ENCODE data around the gene TNK2.

The TNK2 gene

DNA sequence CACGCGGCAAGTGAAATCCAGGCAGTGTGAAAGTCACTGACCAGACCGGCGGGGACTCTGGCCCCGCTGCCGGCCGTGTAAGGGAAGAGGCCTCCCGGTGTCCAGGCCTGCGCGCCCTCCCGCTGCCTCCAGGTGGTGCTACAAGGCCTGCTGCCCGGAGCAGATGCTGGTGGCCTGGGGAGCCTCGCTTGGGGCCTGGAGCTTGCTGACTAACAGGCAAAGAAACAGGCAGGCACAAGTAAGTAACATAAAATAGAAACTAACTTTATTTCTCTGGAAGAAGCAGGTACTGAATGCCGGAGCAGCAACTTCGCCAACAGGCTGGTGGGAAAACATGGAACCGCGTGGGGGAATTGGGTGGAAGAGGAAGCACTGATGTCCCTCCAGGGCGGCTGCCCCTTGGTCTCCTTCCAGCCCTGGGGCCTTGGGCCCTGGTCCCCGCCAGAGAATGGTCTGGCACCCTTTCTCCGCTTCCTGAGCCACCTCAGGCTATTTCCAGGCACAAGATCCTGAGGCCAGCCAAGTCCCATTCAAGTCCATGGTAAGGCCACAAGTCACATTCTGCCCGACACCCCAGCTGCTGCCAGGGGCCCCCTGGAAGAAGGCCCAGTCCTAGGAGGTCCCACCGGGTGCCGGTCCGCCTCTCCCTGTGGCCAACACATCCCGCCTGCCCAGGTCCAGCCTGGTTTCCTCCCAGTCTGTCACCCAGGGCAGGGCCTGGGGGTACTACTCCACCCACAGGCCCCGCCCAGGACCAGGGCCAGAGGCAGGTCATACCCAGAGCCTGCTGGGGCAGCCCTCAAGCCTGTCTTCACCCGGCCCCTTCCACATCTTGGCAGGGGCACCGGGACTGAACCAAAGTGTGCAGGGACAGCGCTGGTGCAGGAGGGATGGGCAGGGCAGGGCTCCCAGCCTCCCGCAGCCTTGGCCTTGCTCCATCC, 45.0 kb downstream of the TNK2 start:
- peak; percentile 69 for TF ChIP-seq FOXP2 (optimal IDR thresholded peaks at IDR 0.05; ENCODE audit: borderline replicate concordance, extremely low read depth, extremely low read length, insufficient read depth)
- TF ChIP-seq, protein P1, sequence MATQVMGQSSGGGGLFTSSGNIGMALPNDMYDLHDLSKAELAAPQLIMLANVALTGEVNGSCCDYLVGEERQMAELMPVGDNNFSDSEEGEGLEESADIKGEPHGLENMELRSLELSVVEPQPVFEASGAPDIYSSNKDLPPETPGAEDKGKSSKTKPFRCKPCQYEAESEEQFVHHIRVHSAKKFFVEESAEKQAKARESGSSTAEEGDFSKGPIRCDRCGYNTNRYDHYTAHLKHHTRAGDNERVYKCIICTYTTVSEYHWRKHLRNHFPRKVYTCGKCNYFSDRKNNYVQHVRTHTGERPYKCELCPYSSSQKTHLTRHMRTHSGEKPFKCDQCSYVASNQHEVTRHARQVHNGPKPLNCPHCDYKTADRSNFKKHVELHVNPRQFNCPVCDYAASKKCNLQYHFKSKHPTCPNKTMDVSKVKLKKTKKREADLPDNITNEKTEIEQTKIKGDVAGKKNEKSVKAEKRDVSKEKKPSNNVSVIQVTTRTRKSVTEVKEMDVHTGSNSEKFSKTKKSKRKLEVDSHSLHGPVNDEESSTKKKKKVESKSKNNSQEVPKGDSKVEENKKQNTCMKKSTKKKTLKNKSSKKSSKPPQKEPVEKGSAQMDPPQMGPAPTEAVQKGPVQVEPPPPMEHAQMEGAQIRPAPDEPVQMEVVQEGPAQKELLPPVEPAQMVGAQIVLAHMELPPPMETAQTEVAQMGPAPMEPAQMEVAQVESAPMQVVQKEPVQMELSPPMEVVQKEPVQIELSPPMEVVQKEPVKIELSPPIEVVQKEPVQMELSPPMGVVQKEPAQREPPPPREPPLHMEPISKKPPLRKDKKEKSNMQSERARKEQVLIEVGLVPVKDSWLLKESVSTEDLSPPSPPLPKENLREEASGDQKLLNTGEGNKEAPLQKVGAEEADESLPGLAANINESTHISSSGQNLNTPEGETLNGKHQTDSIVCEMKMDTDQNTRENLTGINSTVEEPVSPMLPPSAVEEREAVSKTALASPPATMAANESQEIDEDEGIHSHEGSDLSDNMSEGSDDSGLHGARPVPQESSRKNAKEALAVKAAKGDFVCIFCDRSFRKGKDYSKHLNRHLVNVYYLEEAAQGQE (IDR thresholded peaks at IDR 0.05; ENCODE audit: insufficient read depth in 1 of 2, low read depth in 2 of 2, low read length in 2 of 2): no peak
- TF ChIP-seq TAF1 (IDR thresholded peaks at IDR 0.05; ENCODE audit: borderline replicate concordance, insufficient read depth, low read length): no peak
- TF ChIP-seq SIN3A (IDR thresholded peaks at IDR 0.05; ENCODE audit: borderline replicate concordance, insufficient read depth, low read length): no peak
- no peak for TF ChIP-seq POLR2AphosphoS5 (IDR thresholded peaks at IDR 0.05; ENCODE audit: low read depth, low read length)

DNA sequence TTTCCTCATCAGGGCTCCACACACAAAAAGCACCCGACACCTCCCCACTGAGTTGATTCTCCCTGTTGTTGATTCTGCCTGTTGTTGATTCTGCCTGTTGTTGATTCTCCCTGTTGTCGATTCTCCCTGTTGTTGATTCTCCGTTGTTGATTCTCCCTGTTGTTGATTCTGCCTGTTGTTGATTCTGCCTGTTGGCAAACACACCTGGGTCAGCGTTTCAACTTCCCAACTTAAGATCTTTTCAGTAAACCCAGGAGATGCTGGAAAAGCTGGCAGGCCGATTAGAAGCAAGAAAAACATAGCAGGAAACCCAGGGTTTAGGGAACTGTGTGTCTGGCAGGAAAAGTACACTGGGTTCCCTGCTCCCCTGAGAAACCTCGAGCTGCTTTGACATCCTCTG, 47.9 kb downstream of the TNK2 start:
- TF ChIP-seq SIN3A (IDR thresholded peaks at IDR 0.05; ENCODE audit: borderline replicate concordance, insufficient read depth, low read length) (no peak), FOXP2 (optimal IDR thresholded peaks at IDR 0.05; ENCODE audit: borderline replicate concordance, extremely low read depth, extremely low read length, insufficient read depth) (no peak), TAF1 (IDR thresholded peaks at IDR 0.05; ENCODE audit: borderline replicate concordance, insufficient read depth, low read length) (no peak), POLR2AphosphoS5 (IDR thresholded peaks at IDR 0.05; ENCODE audit: low read depth, low read length) (no peak)
- TF ChIP-seq, protein P1 (IDR thresholded peaks at IDR 0.05; ENCODE audit: insufficient read depth in 1 of 2, low read depth in 2 of 2, low read length in 2 of 2): no peak

DNA sequence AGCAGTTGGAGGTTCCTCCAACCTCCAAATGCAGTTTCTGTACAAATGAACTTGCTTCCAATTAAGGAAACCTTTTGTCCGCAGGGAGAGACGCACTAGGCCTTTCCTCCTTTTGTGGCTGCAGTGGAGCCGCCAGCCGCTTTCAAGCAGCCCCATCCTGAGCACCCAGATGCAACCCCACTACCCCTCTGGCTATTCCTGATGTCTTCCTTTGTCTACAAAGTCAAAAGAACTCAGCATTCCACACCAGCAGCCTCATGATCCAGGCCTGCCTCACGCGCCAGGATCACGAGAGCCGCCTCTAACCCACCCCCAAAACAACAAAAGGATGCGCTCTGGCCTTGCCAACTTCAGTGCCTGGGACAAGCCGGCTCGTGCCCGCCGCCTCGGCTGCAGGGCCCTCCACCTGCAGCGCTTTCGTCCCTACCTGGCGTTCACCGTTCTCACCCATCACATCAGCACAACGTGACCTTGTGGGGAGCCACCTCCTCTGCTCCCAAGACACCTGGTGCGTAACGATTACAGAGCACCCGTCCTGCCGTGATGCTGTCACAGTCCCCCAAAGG, 48.4 kb downstream of the TNK2 start:
- no peak for TF ChIP-seq POLR2AphosphoS5 (IDR thresholded peaks at IDR 0.05; ENCODE audit: low read depth, low read length)
- no peak for TF ChIP-seq TAF1 (IDR thresholded peaks at IDR 0.05; ENCODE audit: borderline replicate concordance, insufficient read depth, low read length)
- no peak for TF ChIP-seq SIN3A (IDR thresholded peaks at IDR 0.05; ENCODE audit: borderline replicate concordance, insufficient read depth, low read length)
- TF ChIP-seq FOXP2 (optimal IDR thresholded peaks at IDR 0.05; ENCODE audit: borderline replicate concordance, extremely low read depth, extremely low read length, insufficient read depth): no peak
- TF ChIP-seq, protein P1 (IDR thresholded peaks at IDR 0.05; ENCODE audit: insufficient read depth in 1 of 2, low read depth in 2 of 2, low read length in 2 of 2): no peak

DNA sequence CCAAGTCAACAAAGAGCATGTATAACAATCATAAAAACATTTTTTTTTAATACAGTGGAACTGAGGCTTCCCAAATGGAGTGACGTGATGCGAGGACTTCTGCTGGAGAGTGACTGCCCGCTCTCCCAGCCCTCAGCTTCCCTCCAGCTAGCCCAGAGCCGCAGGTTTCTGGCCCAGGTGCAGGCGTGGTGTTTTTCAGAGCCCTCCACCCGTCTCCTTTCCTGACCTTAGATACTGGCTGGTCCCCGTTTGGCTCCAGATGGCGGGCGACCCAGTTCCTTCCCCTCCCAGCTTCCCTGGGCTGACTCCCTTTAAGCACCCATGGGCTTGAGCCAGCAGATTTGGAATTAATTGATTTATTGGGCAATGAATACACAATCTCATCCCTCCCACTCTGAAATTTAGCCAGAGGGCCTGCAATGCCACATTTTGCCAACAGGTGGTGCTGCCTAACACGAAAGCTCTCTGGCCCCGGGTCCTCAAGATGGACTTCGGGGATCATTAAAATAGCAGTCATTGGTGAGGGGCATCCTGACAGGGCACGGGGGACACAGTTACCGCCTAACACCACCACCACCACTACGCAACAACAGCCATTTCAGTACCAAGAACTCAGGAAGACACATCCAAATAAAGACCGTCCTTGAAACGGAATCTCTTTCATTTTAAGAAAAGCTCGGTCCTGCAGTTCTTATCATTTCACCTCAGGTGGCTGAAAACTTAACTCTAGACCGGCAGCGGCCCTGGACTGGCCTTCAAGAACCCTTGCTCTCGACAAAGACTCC, 49.1 kb downstream of the TNK2 start:
- TF ChIP-seq SIN3A (IDR thresholded peaks at IDR 0.05; ENCODE audit: borderline replicate concordance, insufficient read depth, low read length) (no peak), POLR2AphosphoS5 (IDR thresholded peaks at IDR 0.05; ENCODE audit: low read depth, low read length) (no peak), TAF1 (IDR thresholded peaks at IDR 0.05; ENCODE audit: borderline replicate concordance, insufficient read depth, low read length) (no peak)

DNA sequence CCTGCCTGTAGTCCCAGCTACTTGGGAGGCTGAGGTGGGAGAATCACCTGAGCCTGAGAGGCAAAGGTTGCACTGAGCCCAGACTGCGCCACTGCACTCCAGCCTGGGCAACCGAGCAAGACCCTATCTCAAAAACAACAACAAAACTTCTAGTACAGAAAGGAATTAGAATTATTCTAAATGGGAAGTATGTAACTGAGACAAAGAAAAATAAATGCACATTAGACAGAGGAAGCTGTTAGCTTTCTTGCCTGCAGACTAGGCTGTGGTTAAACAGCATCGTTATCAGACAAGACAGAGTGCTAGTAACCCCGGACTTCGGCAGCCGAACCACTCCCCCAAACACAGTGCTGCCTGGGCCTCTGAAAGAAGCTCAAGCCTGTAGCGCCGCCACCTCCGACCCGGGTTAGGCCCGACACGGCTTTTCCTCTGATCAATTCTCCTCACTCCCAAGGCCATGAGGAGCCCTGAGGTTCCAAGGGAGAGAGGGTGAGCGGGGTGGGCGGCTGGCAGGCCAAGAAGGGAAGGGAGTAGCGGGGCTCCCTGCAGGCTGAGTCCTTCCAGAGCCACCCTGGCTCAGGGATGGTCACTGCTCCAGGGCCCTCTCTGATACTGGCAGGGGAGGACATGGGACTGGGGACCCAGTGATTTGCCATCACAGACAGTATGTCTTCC, 51.8 kb downstream of the TNK2 start:
- TF ChIP-seq FOXP2 (optimal IDR thresholded peaks at IDR 0.05; ENCODE audit: borderline replicate concordance, extremely low read depth, extremely low read length, insufficient read depth) (no peak), SIN3A (IDR thresholded peaks at IDR 0.05; ENCODE audit: borderline replicate concordance, insufficient read depth, low read length) (no peak), POLR2AphosphoS5 (IDR thresholded peaks at IDR 0.05; ENCODE audit: low read depth, low read length) (no peak), TAF1 (IDR thresholded peaks at IDR 0.05; ENCODE audit: borderline replicate concordance, insufficient read depth, low read length) (no peak)
- TF ChIP-seq, protein P1 (IDR thresholded peaks at IDR 0.05; ENCODE audit: insufficient read depth in 1 of 2, low read depth in 2 of 2, low read length in 2 of 2): no peak

All from PFSK-1 (cell line).